ENCODE measurements around the gene DNAJC10. TPM values are rescaled to one million over a fixed set of nuclear protein-coding genes. Genes with fewer than 3 reads are reported as not detected.

Gene DNAJC10
- total and polyA plus RNA-seq, 2 of the 4 experiments (the other 2 are of a cell fraction) = 34.6 to 53.2 TPM

DNA sequence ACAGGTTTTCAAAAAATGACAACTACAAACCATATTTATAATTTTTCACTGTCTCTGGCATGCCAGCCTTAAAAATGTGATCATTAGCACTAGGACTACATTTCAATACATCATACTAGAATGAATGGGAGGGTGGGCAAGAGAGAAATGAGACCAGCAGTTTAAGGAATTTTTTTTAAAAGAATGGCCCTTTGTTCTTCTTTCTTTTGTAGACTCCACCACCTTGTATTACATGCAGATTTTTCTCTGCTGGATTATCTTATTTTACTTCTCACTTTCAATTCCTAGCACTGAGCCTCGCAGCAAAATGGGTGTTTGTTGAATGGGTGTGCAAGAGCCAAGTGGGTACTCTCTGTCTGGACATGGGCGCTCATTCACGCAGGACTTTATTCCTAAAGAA is 110.4 kb downstream of the DNAJC10 start:
- H4K91ac ChIP-seq (ENCODE audit: insufficient read depth, low read depth, low read length) = no peak overlapping the region
- WGBS, 2 experiments (ENCODE audit: extremely low coverage in 2 of 2, insufficient read length in 1 of 2) = no CpG with 5 or more reads among the region's 3 CpGs
- no peaks in the 10 kb centered on the region for H3K36me3 ChIP-seq (ENCODE audit: control insufficient read depth, insufficient read depth, low read length)
- no peak overlapping the region for H3K56ac ChIP-seq (ENCODE audit: extremely low read depth, insufficient read depth, low read length)
- POLR2A ChIA-PET (ENCODE audit: unreplicated experiment) = no interaction called here
- in situ Hi-C loops (cut with MboI; ENCODE audit: low sequenced_read_pairs) (no loop called here), dilution Hi-C loops (cut with HindIII; ENCODE audit: low sequenced_read_pairs, unreplicated experiment) (no loop called here), intact Hi-C loops (cut with micrococcal nuclease) (no loop called here)
- H2BK20ac ChIP-seq (ENCODE audit: low read depth, low read length) = no peak overlapping the region
- no peak overlapping the region for H3K4me2 ChIP-seq (ENCODE audit: low read depth, low read length)
- no peak for DNase-seq
- H3K14ac ChIP-seq (replicated peaks; ENCODE audit: low read depth, low read length) = no peak overlapping the region
- H3K9me1 ChIP-seq (ENCODE audit: insufficient read depth, low read length) = no peaks in the 10 kb centered on the region
- no peaks in the 10 kb centered on the region for H3K27me3 ChIP-seq (ENCODE audit: control insufficient read depth, insufficient read depth, low read length)
- BruUV-seq (replicated peaks) = no TSS peak
- no peak overlapping the region for H2BK120ac ChIP-seq (ENCODE audit: low read depth, low read length)
- H4K8ac ChIP-seq (ENCODE audit: low read depth in 2 of 2, low read length in 2 of 2) = no peak overlapping the region
- ATAC-seq (ENCODE audit: low read depth) = no peak
- H3K9ac ChIP-seq (ENCODE audit: low read depth, low read length) = no peak overlapping the region
- H3K18ac ChIP-seq (ENCODE audit: low read depth, low read length) = no peak overlapping the region
- H4K5ac ChIP-seq (ENCODE audit: low read depth, low read length) = no peak overlapping the region
- H2AK9ac ChIP-seq (replicated peaks; ENCODE audit: low read depth, low read length, poor library complexity) = no peak overlapping the region
- no peak overlapping the region for H3K4me3 ChIP-seq (ENCODE audit: insufficient read depth, low read depth, low read length)
- H2AFZ ChIP-seq (replicated peaks; ENCODE audit: low read length, poor library complexity) = no peak overlapping the region
- CTCF ChIA-PET = interaction anchor here (1.0 kb wide), 1 partner anchor 20 kb away, joined by 3 read pairs; no protein-coding TSS in a partner anchor
- TF ChIP-seq MXI1 (IDR thresholded peaks at IDR 0.05; ENCODE audit: borderline replicate concordance, low read depth, low read length) (no peak), POLR2A (IDR thresholded peaks at IDR 0.05; ENCODE audit: low read depth, low read length) (no peak), NFE2L2 (IDR thresholded peaks at IDR 0.05; ENCODE audit: low read depth, low read length) (no peak), BHLHE40 (IDR thresholded peaks at IDR 0.05; ENCODE audit: low read depth, low read length) (no peak), CHD1 (IDR thresholded peaks at IDR 0.05; ENCODE audit: low read depth, low read length) (no peak), RAD21 (IDR thresholded peaks at IDR 0.05; ENCODE audit: low read length) (no peak), MAFK (IDR thresholded peaks at IDR 0.05; ENCODE audit: low read depth, low read length) (no peak), RFX5 (IDR thresholded peaks at IDR 0.05; ENCODE audit: low read depth, low read length) (no peak), MAZ (IDR thresholded peaks at IDR 0.05; ENCODE audit: borderline replicate concordance, low read depth, low read length) (no peak), RCOR1 (IDR thresholded peaks at IDR 0.05; ENCODE audit: insufficient replicate concordance, low read length) (no peak), FOS (IDR thresholded peaks at IDR 0.05; ENCODE audit: low read depth, low read length) (no peak), CEBPB (IDR thresholded peaks at IDR 0.05; ENCODE audit: low read depth, low read length) (no peak), SMC3 (IDR thresholded peaks at IDR 0.05; ENCODE audit: low read depth, low read length) (no peak)
- TF ChIP-seq, protein P1, sequence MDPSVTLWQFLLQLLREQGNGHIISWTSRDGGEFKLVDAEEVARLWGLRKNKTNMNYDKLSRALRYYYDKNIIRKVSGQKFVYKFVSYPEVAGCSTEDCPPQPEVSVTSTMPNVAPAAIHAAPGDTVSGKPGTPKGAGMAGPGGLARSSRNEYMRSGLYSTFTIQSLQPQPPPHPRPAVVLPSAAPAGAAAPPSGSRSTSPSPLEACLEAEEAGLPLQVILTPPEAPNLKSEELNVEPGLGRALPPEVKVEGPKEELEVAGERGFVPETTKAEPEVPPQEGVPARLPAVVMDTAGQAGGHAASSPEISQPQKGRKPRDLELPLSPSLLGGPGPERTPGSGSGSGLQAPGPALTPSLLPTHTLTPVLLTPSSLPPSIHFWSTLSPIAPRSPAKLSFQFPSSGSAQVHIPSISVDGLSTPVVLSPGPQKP (IDR thresholded peaks at IDR 0.05; ENCODE audit: borderline replicate concordance, low read depth, low read length) = no peak
- TF ChIP-seq, protein P2, sequence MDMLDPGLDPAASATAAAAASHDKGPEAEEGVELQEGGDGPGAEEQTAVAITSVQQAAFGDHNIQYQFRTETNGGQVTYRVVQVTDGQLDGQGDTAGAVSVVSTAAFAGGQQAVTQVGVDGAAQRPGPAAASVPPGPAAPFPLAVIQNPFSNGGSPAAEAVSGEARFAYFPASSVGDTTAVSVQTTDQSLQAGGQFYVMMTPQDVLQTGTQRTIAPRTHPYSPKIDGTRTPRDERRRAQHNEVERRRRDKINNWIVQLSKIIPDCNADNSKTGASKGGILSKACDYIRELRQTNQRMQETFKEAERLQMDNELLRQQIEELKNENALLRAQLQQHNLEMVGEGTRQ (IDR thresholded peaks at IDR 0.05; ENCODE audit: low read depth, low read length) = no peak
- TF ChIP-seq, protein P3, sequence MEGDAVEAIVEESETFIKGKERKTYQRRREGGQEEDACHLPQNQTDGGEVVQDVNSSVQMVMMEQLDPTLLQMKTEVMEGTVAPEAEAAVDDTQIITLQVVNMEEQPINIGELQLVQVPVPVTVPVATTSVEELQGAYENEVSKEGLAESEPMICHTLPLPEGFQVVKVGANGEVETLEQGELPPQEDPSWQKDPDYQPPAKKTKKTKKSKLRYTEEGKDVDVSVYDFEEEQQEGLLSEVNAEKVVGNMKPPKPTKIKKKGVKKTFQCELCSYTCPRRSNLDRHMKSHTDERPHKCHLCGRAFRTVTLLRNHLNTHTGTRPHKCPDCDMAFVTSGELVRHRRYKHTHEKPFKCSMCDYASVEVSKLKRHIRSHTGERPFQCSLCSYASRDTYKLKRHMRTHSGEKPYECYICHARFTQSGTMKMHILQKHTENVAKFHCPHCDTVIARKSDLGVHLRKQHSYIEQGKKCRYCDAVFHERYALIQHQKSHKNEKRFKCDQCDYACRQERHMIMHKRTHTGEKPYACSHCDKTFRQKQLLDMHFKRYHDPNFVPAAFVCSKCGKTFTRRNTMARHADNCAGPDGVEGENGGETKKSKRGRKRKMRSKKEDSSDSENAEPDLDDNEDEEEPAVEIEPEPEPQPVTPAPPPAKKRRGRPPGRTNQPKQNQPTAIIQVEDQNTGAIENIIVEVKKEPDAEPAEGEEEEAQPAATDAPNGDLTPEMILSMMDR (conservative IDR thresholded peaks at IDR 0.05; ENCODE audit: low read depth, low read length) = no peak
- H3K4ac ChIP-seq (ENCODE audit: low read depth, low read length) = no peak overlapping the region
- H2AK5ac ChIP-seq (ENCODE audit: low read depth, low read length) = no peak overlapping the region
- no peak overlapping the region for H3K27ac ChIP-seq (ENCODE audit: insufficient read depth, low read length)
- H4K20me1 ChIP-seq (ENCODE audit: insufficient read depth, low read length) = no peaks in the 10 kb centered on the region
- H3K9me3 ChIP-seq (ENCODE audit: control insufficient read depth, insufficient read depth, low read length) = no peaks in the 10 kb centered on the region
- H3K4me1 ChIP-seq (ENCODE audit: control insufficient read depth, insufficient read depth, low read length) = no peaks in the 10 kb centered on the region
- no peak overlapping the region for H2BK15ac ChIP-seq (ENCODE audit: low read depth, low read length)
- no peaks in the 10 kb centered on the region for H3K79me1 ChIP-seq (ENCODE audit: low read depth in 1 of 2, low read length in 2 of 2)
- H2BK5ac ChIP-seq (ENCODE audit: low read depth, low read length, poor library complexity, severe bottlenecking) = no peak overlapping the region
- H3K23ac ChIP-seq (ENCODE audit: low read depth, low read length) = no peak overlapping the region
